A673 (cell line): ENCODE measurements around the gene RCBTB2. TPM values are rescaled to one million over a fixed set of nuclear protein-coding genes. Genes with fewer than 3 reads are reported as not detected.

Experiments
- BruUV-seq: library from RNA; stranded (reverse); fragments of 400-500 nt; replicated peaks from 2 replicates; lab custom pipeline; 2021; lab: Mats Ljungman, UMichigan
- CTCF ChIA-PET: fragments of 300-600 bp; sonication (Branson Sonifier 250); formaldehyde crosslinking; loops from one replicate; lab custom pipeline; 2022; ENCODE audit warnings: antibody characterized with exemption; lab: Charles Lee
- POLR2A ChIA-PET: fragments of 300-600 bp; sonication (Branson Sonifier 250); formaldehyde crosslinking; loops from one replicate; lab custom pipeline; 2022; ENCODE audit warnings: antibody characterized with exemption; ENCODE audit not compliant: low non-redundant PET; lab: Charles Lee
- DNase-seq: peaks from one replicate; pipeline ENCODE4 v3.0.0-alpha.2; 2015; ENCODE audit warnings: low spot score
- H3K27ac ChIP-seq: fragments of 200-600 bp; sonication (generic); 2 replicates; pipeline ENCODE4 v1.5.1; 2016; ENCODE audit warnings: mixed run types, low read depth, mild to moderate bottlenecking, mixed read lengths, antibody characterized with exemption, low read length; ENCODE audit not compliant: poor library complexity, severe bottlenecking
- H3K27me3 ChIP-seq: fragments of 200-600 bp; sonication (generic); replicated peaks from 2 replicates; pipeline ENCODE4 v1.6.1; 2017; ENCODE audit warnings: mixed run types, low read depth, mild to moderate bottlenecking, mixed read lengths, antibody characterized with exemption, low read length; ENCODE audit not compliant: insufficient read depth, poor library complexity
- H3K36me3 ChIP-seq: fragments of 200-600 bp; sonication (generic); 2 replicates; pipeline ENCODE4 v1.6.1; 2016; ENCODE audit warnings: mixed run types, mild to moderate bottlenecking, mixed read lengths, antibody characterized with exemption, low read length; ENCODE audit not compliant: insufficient read depth, poor library complexity, severe bottlenecking
- H3K4me1 ChIP-seq: fragments of 200-600 bp; sonication (generic); 2 replicates; pipeline ENCODE4 v1.6.1; 2017; ENCODE audit warnings: mixed run types, mild to moderate bottlenecking, mixed read lengths, antibody characterized with exemption, low read length; ENCODE audit not compliant: insufficient read depth, poor library complexity, severe bottlenecking
- H3K4me3 ChIP-seq: fragments of 200-600 bp; sonication (generic); 2 replicates; pipeline ENCODE4 v1.5.1; 2016; ENCODE audit warnings: low read depth, mixed run types, mild to moderate bottlenecking, mixed read lengths, low read length; ENCODE audit not compliant: poor library complexity, severe bottlenecking
- H3K9me3 ChIP-seq: fragments of 200-600 bp; sonication (generic); 2 replicates; pipeline ENCODE4 v1.6.1; 2016; ENCODE audit warnings: mixed run types, low read depth, mild to moderate bottlenecking, mixed read lengths, antibody characterized with exemption, low read length; ENCODE audit not compliant: poor library complexity, severe bottlenecking
- EZH2 ChIP-seq: fragments of 200-600 bp; sonication (generic); IDR thresholded peaks from 2 replicates; pipeline ENCODE4 v1.6.1; 2017; ENCODE audit warnings: borderline replicate concordance, low read depth, mild to moderate bottlenecking, mixed read lengths, antibody characterized with exemption, low read length; ENCODE audit not compliant: poor library complexity, severe bottlenecking
- intact Hi-C: fragments of 100-400 bp; cut with micrococcal nuclease; formaldehyde crosslinking; loops from one replicate; pipeline ENCODE4 v1.10.0; 2022; ENCODE audit not compliant: unreplicated experiment
- total RNA-seq: library from RNA; stranded (reverse); gene quantifications from 2 replicates; pipeline ENCODE4 v1.2.3, GENCODE V29; 2021
- TF ChIP-seq, protein P1 (sequence below): fragments of 300-800, 200-600 bp; sonication (generic); conservative IDR thresholded peaks from 2 replicates; pipeline ENCODE4 v1.5.1; 2017; ENCODE audit warnings: low read depth, mild to moderate bottlenecking, antibody characterized with exemption, low read length, moderate library complexity, mixed read lengths

The RCBTB2 gene
- total RNA-seq, 1 experiment from 2014 or later, result 6.3 TPM

DNA sequence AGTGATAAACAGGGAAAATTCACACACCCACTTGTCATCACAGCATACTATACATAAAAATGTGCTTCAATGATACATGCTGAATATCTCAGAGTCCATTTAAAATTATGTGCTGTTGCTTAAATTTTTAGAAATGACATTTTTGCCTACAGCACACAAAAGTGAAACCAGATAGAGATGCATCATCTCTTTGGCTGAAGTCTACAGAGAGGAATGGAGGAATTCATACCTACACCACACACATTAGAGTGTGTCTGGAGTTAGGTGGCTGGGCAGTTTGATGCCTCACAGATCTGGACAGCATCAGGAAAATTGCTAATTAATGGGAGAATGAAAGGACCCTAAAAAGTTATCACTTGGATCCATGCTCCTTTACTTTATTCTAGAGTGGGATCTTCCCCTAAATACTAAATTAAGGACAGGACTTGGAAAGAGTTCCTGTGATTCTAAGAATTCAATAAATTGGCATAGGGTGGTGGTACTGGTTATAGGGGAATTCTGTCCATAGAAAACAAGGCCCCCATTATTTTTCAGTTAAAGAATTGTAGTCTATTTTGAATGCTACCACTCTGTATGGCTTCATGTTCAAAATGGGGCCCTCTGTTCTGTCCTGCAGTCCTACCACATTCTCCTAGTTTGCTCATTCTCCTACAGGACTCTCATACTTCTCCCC, 41.3 kb downstream of the RCBTB2 start:
- CTCF ChIA-PET, result no interaction called here
- BruUV-seq, result no TSS peak
- no peak for DNase-seq
- Histone ChIP-seq H3K9me3 (no peaks in the 10 kb centered on the region), H3K4me1 (peaks cover 19% of the 10 kb centered on the region), H3K27ac (no peak overlapping the region), H3K4me3 (no peak overlapping the region), H3K36me3 (no peaks in the 10 kb centered on the region), H3K27me3 (no peaks in the 10 kb centered on the region)
- intact Hi-C loops, result no loop called here
- POLR2A ChIA-PET, result no interaction called here
- TF ChIP-seq, protein P1, sequence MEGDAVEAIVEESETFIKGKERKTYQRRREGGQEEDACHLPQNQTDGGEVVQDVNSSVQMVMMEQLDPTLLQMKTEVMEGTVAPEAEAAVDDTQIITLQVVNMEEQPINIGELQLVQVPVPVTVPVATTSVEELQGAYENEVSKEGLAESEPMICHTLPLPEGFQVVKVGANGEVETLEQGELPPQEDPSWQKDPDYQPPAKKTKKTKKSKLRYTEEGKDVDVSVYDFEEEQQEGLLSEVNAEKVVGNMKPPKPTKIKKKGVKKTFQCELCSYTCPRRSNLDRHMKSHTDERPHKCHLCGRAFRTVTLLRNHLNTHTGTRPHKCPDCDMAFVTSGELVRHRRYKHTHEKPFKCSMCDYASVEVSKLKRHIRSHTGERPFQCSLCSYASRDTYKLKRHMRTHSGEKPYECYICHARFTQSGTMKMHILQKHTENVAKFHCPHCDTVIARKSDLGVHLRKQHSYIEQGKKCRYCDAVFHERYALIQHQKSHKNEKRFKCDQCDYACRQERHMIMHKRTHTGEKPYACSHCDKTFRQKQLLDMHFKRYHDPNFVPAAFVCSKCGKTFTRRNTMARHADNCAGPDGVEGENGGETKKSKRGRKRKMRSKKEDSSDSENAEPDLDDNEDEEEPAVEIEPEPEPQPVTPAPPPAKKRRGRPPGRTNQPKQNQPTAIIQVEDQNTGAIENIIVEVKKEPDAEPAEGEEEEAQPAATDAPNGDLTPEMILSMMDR, result no peak
- TF ChIP-seq EZH2, result no peak

DNA sequence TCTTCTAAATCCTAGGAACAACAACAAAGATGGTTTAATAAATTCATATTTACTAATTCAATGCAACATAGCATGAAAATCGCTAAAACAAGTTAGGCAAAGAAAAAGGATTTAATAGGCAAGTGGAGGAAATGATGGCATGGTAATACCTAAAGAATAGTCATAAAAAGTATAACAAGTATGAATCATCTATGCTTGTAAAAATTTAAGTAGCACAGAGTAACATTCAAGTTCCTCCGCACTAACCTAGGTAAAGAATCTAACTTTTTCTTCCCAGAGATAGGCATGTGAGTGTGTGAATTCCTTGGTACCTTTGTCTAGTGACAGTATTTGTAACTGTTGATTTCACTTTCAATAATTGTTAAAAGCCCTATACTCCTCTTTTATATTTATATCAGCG, 42.6 kb downstream of the RCBTB2 start:
- Histone ChIP-seq H3K4me1 (peaks cover 19% of the 10 kb centered on the region), H3K36me3 (no peaks in the 10 kb centered on the region), H3K27ac (no peak overlapping the region), H3K27me3 (no peaks in the 10 kb centered on the region), H3K9me3 (no peaks in the 10 kb centered on the region), H3K4me3 (no peak overlapping the region)
- TF ChIP-seq, protein P1, result no peak
- TF ChIP-seq EZH2, result no peak
- CTCF ChIA-PET, result no interaction called here
- intact Hi-C loops, result no loop called here
- POLR2A ChIA-PET, result no interaction called here
- no TSS peak for BruUV-seq
- DNase-seq, result peak; percentile 4

DNA sequence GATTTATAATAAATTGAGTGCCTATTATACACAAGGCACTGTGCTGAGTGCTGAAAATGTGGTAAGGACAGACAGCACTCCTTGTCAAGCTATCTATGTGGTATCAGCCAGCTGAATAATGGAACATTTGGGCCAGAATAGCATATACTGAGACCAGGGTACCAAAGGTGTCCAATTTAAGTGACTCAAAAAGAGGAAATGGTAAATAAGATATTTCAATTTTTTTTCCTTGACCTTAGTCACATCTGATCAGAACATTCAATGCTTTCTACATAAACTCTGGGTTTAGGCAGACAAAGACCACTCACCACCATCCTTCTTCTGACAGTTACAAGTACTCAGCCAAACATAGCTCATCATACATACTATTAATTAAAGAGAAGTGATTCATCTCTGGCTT, 43.2 kb downstream of the RCBTB2 start:
- TF ChIP-seq, protein P1, result no peak
- TF ChIP-seq EZH2, result no peak
- no peak for DNase-seq
- ChIA-PET CTCF (no interaction called here), POLR2A (no interaction called here)
- intact Hi-C loops, result no loop called here
- no peak overlapping the region for H3K4me3 ChIP-seq
- H3K27me3 ChIP-seq, result no peaks in the 10 kb centered on the region
- BruUV-seq, result no TSS peak
- peaks cover 19% of the 10 kb centered on the region for H3K4me1 ChIP-seq
- no peaks in the 10 kb centered on the region for H3K36me3 ChIP-seq
- H3K9me3 ChIP-seq, result no peaks in the 10 kb centered on the region
- no peak overlapping the region for H3K27ac ChIP-seq
